G401.6 (cell line): Measurements from ENCODE around the gene CAMK1D.
"Not testable (repeated sequence)": the region's sequence is repeated elsewhere in the genome, so short reads cannot be mapped to it uniquely, and the experiment has no call there.

Experiments used
- FAIRE-seq: peaks from 2 replicates; lab custom pipeline; 2012; peaks lifted over from hg19 to GRCh38; lab: Jason Lieb, UNC

CAMK1D gene

GRCh38 chr10:12348870-12349628 is at the start of gene CAMK1D:
Gene CAMK1D, plus strand, starts transcription at chr10:12349547.
- no peak for FAIRE-seq

GRCh38 chr10:12301036-12301435 is 48.3 kb upstream of the CAMK1D start:
- not testable (repeated sequence) for FAIRE-seq

GRCh38 chr10:12308057-12308456 is 41.3 kb upstream of the CAMK1D start:
- no peak for FAIRE-seq

GRCh38 chr10:12308736-12309375 is 40.5 kb upstream of the CAMK1D start:
- FAIRE-seq, result no peak

- not testable (repeated sequence) for FAIRE-seq
These were observed 39.6 kb upstream of the CAMK1D start for GRCh38 chr10:12309783-12310182.

- no peak for FAIRE-seq
These were observed 34.5 kb upstream of the CAMK1D start for GRCh38 chr10:12314836-12315235.

- no peak for FAIRE-seq
These were observed 30.3 kb upstream of the CAMK1D start for GRCh38 chr10:12319076-12319475.

- no peak for FAIRE-seq
These were observed 28.5 kb upstream of the CAMK1D start for GRCh38 chr10:12320892-12321291.

GRCh38 chr10:12321641-12322040 is 27.7 kb upstream of the CAMK1D start:
- FAIRE-seq, result no peak

- no peak for FAIRE-seq
These were observed 26.7 kb upstream of the CAMK1D start for GRCh38 chr10:12322583-12323131.

GRCh38 chr10:12324530-12324929 is 24.8 kb upstream of the CAMK1D start:
- FAIRE-seq, result no peak

GRCh38 chr10:12327074-12327473 is 22.3 kb upstream of the CAMK1D start:
- no peak for FAIRE-seq

GRCh38 chr10:12327476-12327875 is 21.9 kb upstream of the CAMK1D start:
- FAIRE-seq, result no peak

- FAIRE-seq, result not testable (repeated sequence)
These were observed 21.0 kb upstream of the CAMK1D start for GRCh38 chr10:12328312-12328711.

- no peak for FAIRE-seq
These were observed 16.6 kb upstream of the CAMK1D start for GRCh38 chr10:12332572-12333379.

GRCh38 chr10:12333380-12334185 is 15.8 kb upstream of the CAMK1D start:
- FAIRE-seq, result no peak

GRCh38 chr10:12334186-12334530 is 15.2 kb upstream of the CAMK1D start:
- FAIRE-seq, result no peak

- FAIRE-seq, result not testable (repeated sequence)
These were observed 14.2 kb upstream of the CAMK1D start for GRCh38 chr10:12335169-12335568.

GRCh38 chr10:12337453-12338372 is 11.6 kb upstream of the CAMK1D start:
- FAIRE-seq, result no peak

GRCh38 chr10:12338981-12339380 is 10.4 kb upstream of the CAMK1D start:
- FAIRE-seq, result no peak

- no peak for FAIRE-seq
These were observed 9.0 kb upstream of the CAMK1D start for GRCh38 chr10:12340371-12340770.
